Subcutaneous adipose tissue (tissue), 4 donors: ENCODE data around the gene AKTIP. TPM values are rescaled to one million over a fixed set of nuclear protein-coding genes. Genes with fewer than 3 reads are reported as not detected.

ENCODE experiments used
- total RNA-seq, 4 donors: library from RNA; depleted of rRNA; stranded (reverse); fragments of >200 nt; gene quantifications; one replicate each; pipeline ENCODE4 v1.1.0, GENCODE V29; 2016
- TF ChIP-seq, protein P1 (sequence below): fragments of 450-650 bp; IDR thresholded peaks from one replicate; pipeline ENCODE4 v1.5.1; 2016; ENCODE audit warnings: low read depth, mild to moderate bottlenecking, control low read depth, antibody characterized with exemption, moderate library complexity

AKTIP gene
- total RNA-seq, 4 donors from 2014 or later: 28.9 to 63.9 (median 54.2) TPM

DNA sequence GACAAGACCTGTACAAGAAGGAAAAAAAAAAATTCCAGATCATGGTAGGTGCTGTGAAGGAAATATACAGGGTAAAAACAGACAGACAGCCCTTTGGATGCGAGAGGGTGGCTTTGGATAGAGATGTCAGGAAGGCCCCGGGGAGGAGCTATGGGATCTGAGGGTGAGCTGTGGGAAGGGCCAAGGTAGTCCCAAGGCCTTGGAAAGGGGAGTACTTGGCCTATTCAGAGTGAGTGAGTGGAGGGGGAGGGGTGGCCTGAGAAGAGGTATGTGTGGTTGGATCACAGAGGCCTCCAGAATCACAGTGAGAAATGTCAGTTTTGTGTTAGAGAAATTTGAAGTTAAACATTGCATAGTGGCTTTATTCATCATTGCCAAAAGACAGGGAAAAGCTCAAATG lies 31.2 kb upstream of the AKTIP start:
- TF ChIP-seq, protein P1, sequence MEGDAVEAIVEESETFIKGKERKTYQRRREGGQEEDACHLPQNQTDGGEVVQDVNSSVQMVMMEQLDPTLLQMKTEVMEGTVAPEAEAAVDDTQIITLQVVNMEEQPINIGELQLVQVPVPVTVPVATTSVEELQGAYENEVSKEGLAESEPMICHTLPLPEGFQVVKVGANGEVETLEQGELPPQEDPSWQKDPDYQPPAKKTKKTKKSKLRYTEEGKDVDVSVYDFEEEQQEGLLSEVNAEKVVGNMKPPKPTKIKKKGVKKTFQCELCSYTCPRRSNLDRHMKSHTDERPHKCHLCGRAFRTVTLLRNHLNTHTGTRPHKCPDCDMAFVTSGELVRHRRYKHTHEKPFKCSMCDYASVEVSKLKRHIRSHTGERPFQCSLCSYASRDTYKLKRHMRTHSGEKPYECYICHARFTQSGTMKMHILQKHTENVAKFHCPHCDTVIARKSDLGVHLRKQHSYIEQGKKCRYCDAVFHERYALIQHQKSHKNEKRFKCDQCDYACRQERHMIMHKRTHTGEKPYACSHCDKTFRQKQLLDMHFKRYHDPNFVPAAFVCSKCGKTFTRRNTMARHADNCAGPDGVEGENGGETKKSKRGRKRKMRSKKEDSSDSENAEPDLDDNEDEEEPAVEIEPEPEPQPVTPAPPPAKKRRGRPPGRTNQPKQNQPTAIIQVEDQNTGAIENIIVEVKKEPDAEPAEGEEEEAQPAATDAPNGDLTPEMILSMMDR: no peak

DNA sequence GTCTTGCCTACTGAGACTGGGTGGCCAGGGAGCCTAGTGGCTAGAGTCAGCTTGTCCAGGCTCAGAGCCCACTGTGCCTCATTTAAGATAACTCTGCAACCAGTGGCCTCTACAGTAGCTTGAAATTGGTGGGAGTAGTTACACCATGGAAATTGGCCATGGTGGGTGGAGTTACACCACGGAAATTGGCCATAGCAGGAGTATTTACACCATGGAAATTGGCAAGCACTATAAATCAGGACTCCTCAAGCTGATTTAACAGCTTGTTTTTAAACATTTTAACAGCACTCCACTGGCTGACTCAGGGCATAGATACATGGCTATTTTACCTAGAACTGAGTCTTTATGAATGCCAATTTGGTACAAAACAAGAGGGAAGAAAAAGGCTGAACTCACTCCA lies 27.7 kb upstream of the AKTIP start:
- TF ChIP-seq, protein P1: no peak

DNA sequence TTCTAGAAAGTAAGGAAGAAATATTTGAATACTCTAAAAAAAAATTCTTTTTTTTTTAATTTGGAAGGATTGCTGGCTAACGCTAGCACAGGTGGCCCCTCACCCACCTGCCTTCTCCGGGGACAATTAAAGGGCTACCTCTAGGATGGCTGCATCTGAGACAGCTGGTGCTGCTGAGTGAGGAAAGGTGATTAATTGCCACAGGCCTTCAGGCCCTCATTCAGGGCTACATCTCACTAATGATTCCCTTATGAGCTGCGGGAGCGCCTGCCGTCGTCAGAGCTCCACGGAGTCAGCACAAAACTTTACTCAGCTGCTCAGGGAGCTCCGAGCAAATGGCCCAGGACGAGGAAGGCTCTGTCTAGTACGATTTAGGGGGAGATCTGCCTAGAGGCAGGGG lies 27.0 kb upstream of the AKTIP start:
- TF ChIP-seq, protein P1: no peak

DNA sequence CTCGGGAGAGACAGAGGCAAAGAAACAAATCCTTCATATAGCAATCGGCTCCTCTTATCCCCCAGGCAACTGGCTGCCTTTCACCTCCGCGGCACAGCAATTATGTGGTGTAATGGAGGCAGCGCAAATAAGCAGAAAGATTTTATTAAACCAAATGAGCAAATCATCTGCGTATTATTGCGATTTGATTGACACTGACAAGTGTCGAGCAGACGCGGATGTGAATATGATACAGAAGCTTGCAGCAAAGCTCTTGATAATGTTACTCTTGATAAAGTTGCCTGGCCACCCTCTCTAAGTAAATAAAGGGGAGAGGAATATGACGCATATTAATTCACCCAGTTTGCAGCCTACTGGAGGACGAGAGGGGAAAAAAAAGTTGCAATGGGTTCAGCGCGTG lies 26.5 kb upstream of the AKTIP start:
- TF ChIP-seq, protein P1: no peak

DNA sequence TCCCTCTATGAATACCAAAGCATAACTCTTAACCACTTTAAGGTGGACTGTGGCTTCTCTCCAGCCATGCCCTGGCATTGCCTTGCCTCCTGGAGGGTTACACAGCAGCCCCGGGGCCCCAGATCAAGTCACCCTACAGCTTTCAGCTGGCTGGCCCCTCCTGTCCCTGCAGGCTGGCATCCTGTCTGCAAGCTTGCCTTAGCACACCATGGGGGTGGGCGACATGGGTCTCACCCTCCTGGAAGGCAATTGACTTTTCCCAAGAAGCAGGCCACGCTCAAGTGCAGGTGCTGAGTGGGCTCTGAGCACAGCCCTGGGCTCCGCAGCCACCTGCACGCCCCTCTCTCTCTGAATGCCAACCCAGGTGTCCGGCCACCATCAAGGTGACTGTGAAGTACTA lies 25.8 kb upstream of the AKTIP start:
- TF ChIP-seq, protein P1: no peak

DNA sequence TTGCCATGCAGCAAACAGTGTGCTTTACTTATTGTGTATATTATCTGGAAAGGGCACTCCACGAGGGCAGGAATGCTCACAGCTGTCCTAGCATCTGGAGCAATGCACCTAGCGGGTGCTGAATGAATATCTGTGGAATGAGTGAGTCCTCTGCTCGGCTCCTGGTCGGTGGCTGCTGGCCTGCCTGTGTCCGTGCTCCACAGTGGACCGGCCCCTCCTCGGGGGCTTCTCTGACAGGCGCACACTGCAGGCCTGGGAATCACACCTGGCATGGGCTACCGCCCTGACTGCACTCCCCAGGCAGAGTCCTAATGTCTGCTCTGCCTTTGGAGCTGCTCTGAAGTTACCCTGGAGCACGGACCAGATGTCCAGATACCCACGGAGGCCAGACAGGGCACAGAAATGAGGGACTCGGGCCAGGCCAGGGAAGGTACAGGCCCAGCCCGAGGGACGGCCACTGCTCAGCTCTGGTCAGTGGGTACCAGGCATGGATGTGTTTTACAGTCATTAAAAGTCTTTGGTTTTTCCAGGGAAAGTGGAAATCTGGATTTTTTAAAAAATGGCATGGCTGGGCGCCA lies 21.1 kb upstream of the AKTIP start:
- TF ChIP-seq, protein P1: no peak

DNA sequence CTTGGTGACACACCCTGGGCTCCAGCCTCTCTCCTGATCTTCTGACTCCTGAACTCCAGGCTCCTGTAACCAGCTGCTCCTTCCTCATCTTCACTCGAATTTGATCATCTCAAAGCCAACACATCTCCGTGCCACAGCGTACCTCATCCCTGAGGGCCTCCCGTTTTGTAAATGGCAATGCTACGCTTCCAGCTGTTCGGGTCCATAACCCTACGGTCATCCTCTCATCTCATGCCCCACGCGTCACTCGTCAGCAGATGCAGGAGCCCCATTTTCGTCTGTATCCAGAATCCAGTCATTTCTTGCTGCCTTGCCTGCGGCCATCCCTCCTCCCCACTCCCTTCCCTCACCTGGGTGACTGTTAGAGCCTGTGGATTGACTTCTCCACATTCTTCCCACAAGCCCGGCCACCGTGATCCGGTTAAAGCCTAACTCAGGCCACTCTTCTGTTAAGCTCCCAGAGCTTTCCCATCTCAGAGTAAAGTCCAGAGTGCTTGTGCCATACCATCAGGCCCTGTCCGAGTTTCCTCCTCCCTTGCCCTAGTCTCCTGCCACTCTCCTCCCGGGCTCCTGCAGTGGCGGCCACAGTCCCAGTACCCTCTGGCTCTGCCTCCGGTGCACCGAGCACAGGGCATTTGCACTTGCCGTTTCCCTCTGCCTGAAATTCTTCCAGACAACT lies 20.3 kb upstream of the AKTIP start:
- TF ChIP-seq, protein P1: no peak
